ENCODE results near the gene PMEPA1.

PMEPA1 gene

DNA sequence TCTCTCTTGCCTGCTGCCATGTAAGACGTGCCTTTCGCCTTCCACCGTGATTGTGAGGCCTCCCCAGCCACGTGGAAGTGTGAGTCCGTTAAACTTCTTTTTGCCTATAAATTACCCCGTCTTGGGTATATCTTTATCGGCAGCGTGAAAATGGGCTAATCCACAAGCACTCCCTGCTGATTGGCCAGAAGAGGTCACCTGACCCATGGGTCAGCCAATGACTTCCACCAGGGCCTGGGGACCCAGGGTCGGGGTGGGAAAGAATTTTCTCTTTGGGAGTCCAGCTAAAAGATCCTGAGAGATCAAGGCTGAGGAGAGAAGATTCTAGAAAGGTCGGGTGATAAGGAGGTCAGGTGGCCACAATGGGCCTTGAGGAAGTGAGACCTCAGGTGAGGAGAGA is 106.7 kb downstream of the PMEPA1 start:
- H3F3A ChIP-seq (ENCODE audit: control insufficient read depth, insufficient read depth) = no peaks in the 10 kb centered on the region
- H4K20me1 ChIP-seq (ENCODE audit: control insufficient read depth, insufficient read depth, low read depth, low read length) = no peaks in the 10 kb centered on the region
- no peaks in the 10 kb centered on the region for H3K4me1 ChIP-seq (ENCODE audit: control insufficient read depth, low read length)
- no peak overlapping the region for H3K4me3 ChIP-seq (ENCODE audit: low read length)
- H3K9me3 ChIP-seq (ENCODE audit: control insufficient read depth, insufficient read depth, low read length) = no peaks in the 10 kb centered on the region
- peaks cover 75% of the 10 kb centered on the region for H3K27me3 ChIP-seq (ENCODE audit: control insufficient read depth, low read length)
- no peak overlapping the region for H3K4me2 ChIP-seq (ENCODE audit: low read length)
- no peaks in the 10 kb centered on the region for H3K36me3 ChIP-seq (ENCODE audit: control insufficient read depth, low read length)
- no peaks in the 10 kb centered on the region for H3K79me2 ChIP-seq (ENCODE audit: control insufficient read depth, low read length)
- TF ChIP-seq, protein P1, sequence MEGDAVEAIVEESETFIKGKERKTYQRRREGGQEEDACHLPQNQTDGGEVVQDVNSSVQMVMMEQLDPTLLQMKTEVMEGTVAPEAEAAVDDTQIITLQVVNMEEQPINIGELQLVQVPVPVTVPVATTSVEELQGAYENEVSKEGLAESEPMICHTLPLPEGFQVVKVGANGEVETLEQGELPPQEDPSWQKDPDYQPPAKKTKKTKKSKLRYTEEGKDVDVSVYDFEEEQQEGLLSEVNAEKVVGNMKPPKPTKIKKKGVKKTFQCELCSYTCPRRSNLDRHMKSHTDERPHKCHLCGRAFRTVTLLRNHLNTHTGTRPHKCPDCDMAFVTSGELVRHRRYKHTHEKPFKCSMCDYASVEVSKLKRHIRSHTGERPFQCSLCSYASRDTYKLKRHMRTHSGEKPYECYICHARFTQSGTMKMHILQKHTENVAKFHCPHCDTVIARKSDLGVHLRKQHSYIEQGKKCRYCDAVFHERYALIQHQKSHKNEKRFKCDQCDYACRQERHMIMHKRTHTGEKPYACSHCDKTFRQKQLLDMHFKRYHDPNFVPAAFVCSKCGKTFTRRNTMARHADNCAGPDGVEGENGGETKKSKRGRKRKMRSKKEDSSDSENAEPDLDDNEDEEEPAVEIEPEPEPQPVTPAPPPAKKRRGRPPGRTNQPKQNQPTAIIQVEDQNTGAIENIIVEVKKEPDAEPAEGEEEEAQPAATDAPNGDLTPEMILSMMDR (IDR thresholded peaks at IDR 0.05; ENCODE audit: low read depth, low read length, poor library complexity, severe bottlenecking) = no peak
- no peak for TF ChIP-seq EZH2phosphoT487 (IDR thresholded peaks at IDR 0.05; ENCODE audit: borderline replicate concordance, low read length)
- no peaks in the 10 kb centered on the region for H3K9me2 ChIP-seq (replicated peaks; ENCODE audit: control insufficient read depth, low read length)
- H3K27ac ChIP-seq (ENCODE audit: low read depth, low read length) = no peak overlapping the region

DNA sequence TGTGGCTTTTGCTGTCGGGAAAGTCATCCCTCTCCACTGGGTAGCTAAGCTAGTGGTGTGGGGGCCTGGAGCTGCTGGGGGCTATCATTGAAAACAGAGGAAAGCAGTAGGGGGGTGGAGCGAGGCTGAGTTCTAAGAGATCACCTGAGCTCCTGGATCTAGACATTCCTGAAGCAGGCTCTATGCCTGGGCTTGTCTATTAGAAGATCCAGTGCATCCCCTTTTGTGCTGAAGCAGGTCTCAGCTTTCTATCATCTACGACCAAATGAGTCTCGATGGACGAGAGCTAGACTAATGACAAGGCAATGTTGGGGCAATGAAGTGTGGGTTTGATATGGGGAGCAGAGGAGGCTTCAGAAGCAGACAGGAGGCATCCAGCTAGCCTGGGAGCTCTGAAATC is 108.1 kb downstream of the PMEPA1 start:
- Histone ChIP-seq H3K4me2 (ENCODE audit: low read length) (no peak overlapping the region), H3K9me2 (replicated peaks; ENCODE audit: control insufficient read depth, low read length) (no peaks in the 10 kb centered on the region), H3F3A (ENCODE audit: control insufficient read depth, insufficient read depth) (no peaks in the 10 kb centered on the region), H3K36me3 (ENCODE audit: control insufficient read depth, low read length) (no peaks in the 10 kb centered on the region), H3K27me3 (ENCODE audit: control insufficient read depth, low read length) (peaks cover 73% of the 10 kb centered on the region), H3K9me3 (ENCODE audit: control insufficient read depth, insufficient read depth, low read length) (no peaks in the 10 kb centered on the region), H3K4me1 (ENCODE audit: control insufficient read depth, low read length) (no peaks in the 10 kb centered on the region), H4K20me1 (ENCODE audit: control insufficient read depth, insufficient read depth, low read depth, low read length) (no peaks in the 10 kb centered on the region), H3K79me2 (ENCODE audit: control insufficient read depth, low read length) (no peaks in the 10 kb centered on the region), H3K27ac (ENCODE audit: low read depth, low read length) (no peak overlapping the region), H3K4me3 (ENCODE audit: low read length) (no peak overlapping the region)
- TF ChIP-seq EZH2phosphoT487 (IDR thresholded peaks at IDR 0.05; ENCODE audit: borderline replicate concordance, low read length) = no peak
- TF ChIP-seq, protein P1 (IDR thresholded peaks at IDR 0.05; ENCODE audit: low read depth, low read length, poor library complexity, severe bottlenecking) = no peak

DNA sequence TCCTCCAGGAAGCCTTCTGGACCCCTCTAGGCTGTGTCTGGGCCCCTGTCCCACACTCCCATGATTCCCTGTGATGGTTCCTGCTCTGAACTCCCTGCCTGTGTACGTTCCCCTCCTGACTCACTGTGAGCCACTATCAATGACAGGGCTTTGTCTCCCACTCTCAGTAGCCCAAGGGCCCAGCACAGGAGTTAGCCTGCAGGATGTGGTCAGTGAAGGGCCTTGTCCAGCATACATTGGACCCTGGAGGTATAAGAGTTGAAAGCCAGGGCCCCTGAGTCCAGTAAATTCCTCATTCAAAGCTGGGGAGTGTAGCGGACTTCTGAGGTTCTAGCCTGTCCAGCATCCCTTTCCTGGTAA is 108.6 kb downstream of the PMEPA1 start:
- H3K4me2 ChIP-seq (ENCODE audit: low read length) = no peak overlapping the region
- H3K27ac ChIP-seq (ENCODE audit: low read depth, low read length) = no peak overlapping the region

More for the DNA sequence above, 108.6 kb downstream of the PMEPA1 start:
- Histone ChIP-seq H3K4me3 (ENCODE audit: low read length) (no peak overlapping the region), H3K27me3 (ENCODE audit: control insufficient read depth, low read length) (peaks cover 68% of the 10 kb centered on the region), H3K9me3 (ENCODE audit: control insufficient read depth, insufficient read depth, low read length) (no peaks in the 10 kb centered on the region), H3K4me1 (ENCODE audit: control insufficient read depth, low read length) (no peaks in the 10 kb centered on the region), H3F3A (ENCODE audit: control insufficient read depth, insufficient read depth) (no peaks in the 10 kb centered on the region), H3K36me3 (ENCODE audit: control insufficient read depth, low read length) (no peaks in the 10 kb centered on the region), H3K9me2 (replicated peaks; ENCODE audit: control insufficient read depth, low read length) (no peaks in the 10 kb centered on the region), H4K20me1 (ENCODE audit: control insufficient read depth, insufficient read depth, low read depth, low read length) (no peaks in the 10 kb centered on the region; the same call in 1 of the 2 replicates), H3K79me2 (ENCODE audit: control insufficient read depth, low read length) (no peaks in the 10 kb centered on the region)
- TF ChIP-seq, protein P1 (IDR thresholded peaks at IDR 0.05; ENCODE audit: low read depth, low read length, poor library complexity, severe bottlenecking) = no peak
- TF ChIP-seq EZH2phosphoT487 (IDR thresholded peaks at IDR 0.05; ENCODE audit: borderline replicate concordance, low read length) = no peak
